Activated T-helper 17 cell treated with anti-CD3 and anti-CD28 coated beads, Interleukin-2, amount 50 U/mL, for 72 hours (primary cell): Measurements from ENCODE around the gene POU2F2. TPM values are rescaled to one million over a fixed set of nuclear protein-coding genes. Genes with fewer than 3 reads are reported as not detected.

Experiments used
- ATAC-seq: fragments of 150-1000 bp; cut with Tn5 transposase; replicated peaks from 2 replicates; pipeline ENCODE4 v1.10.0; 2021; ENCODE audit warnings: mild to moderate bottlenecking, moderate library complexity
- H3K27ac Mint-ChIP-seq: one replicate; pipeline ENCODE4 v1.8.0; 2022; ENCODE audit warnings: mixed read lengths
- H3K27me3 Mint-ChIP-seq: one replicate; pipeline ENCODE4 v1.8.0; 2022; ENCODE audit warnings: mixed read lengths
- H3K36me3 Mint-ChIP-seq: one replicate; pipeline ENCODE4 v1.8.0; 2022; ENCODE audit warnings: low read depth, mild to moderate bottlenecking, mixed read lengths
- H3K4me1 Mint-ChIP-seq: one replicate; pipeline ENCODE4 v1.8.0; 2022; ENCODE audit warnings: mixed read lengths
- H3K4me3 Mint-ChIP-seq: one replicate; pipeline ENCODE4 v1.8.0; 2022; ENCODE audit warnings: mild to moderate bottlenecking, mixed read lengths
- H3K9me3 Mint-ChIP-seq: one replicate; pipeline ENCODE4 v1.8.0; 2022; ENCODE audit warnings: mixed read lengths
- total RNA-seq, 2 donors: library from RNA; stranded (reverse); gene quantifications; one replicate each; pipeline ENCODE4 v1.2.3, GENCODE V29; 2022

Gene POU2F2
- total RNA-seq, 2 donors from 2014 or later = 33.1 to 95.9 TPM

- Mint-ChIP-seq H3K27ac (peak overlapping the region; percentile 31), H3K4me1 (peaks cover 37% of the 10 kb centered on the region), H3K36me3 (peaks cover 82% of the 10 kb centered on the region), H3K9me3 (no peaks in the 10 kb centered on the region), H3K4me3 (no peak overlapping the region), H3K27me3 (no peaks in the 10 kb centered on the region)
- ATAC-seq = peak; percentile 34
Observed at GRCh38 chr19:42092350-42092749, 39.9 kb downstream of the POU2F2 start.

GRCh38 chr19:42091742-42092141 is 40.5 kb downstream of the POU2F2 start:
- H3K27ac Mint-ChIP-seq = no peak overlapping the region
- no peak overlapping the region for H3K4me3 Mint-ChIP-seq
- peaks cover 37% of the 10 kb centered on the region for H3K4me1 Mint-ChIP-seq
- peaks cover 76% of the 10 kb centered on the region for H3K36me3 Mint-ChIP-seq
- H3K27me3 Mint-ChIP-seq = no peaks in the 10 kb centered on the region
- ATAC-seq = no peak
- no peaks in the 10 kb centered on the region for H3K9me3 Mint-ChIP-seq

GRCh38 chr19:42091300-42091699 is 40.9 kb downstream of the POU2F2 start:
- ATAC-seq = no peak
- Mint-ChIP-seq H3K4me3 (peak overlapping the region; percentile 18), H3K27ac (peak overlapping the region; percentile 70)

GRCh38 chr19:42090672-42091071 is 41.6 kb downstream of the POU2F2 start:
- peak; percentile 39 for ATAC-seq
- H3K9me3 Mint-ChIP-seq = no peaks in the 10 kb centered on the region
- no peaks in the 10 kb centered on the region for H3K27me3 Mint-ChIP-seq
- H3K36me3 Mint-ChIP-seq = peaks cover 66% of the 10 kb centered on the region
- peak overlapping the region; percentile 70 for H3K27ac Mint-ChIP-seq
- H3K4me3 Mint-ChIP-seq = peak overlapping the region; percentile 18
- peaks cover 37% of the 10 kb centered on the region for H3K4me1 Mint-ChIP-seq

More at GRCh38 chr19:42091300-42091699, 40.9 kb downstream of the POU2F2 start:
- Mint-ChIP-seq H3K4me1 (peaks cover 37% of the 10 kb centered on the region), H3K9me3 (no peaks in the 10 kb centered on the region), H3K27me3 (no peaks in the 10 kb centered on the region), H3K36me3 (peaks cover 71% of the 10 kb centered on the region)

- H3K27ac Mint-ChIP-seq = peak overlapping the region; percentile 70
- H3K9me3 Mint-ChIP-seq = no peaks in the 10 kb centered on the region
- H3K4me1 Mint-ChIP-seq = peaks cover 36% of the 10 kb centered on the region
- no peaks in the 10 kb centered on the region for H3K27me3 Mint-ChIP-seq
- peaks cover 56% of the 10 kb centered on the region for H3K36me3 Mint-ChIP-seq
- peak overlapping the region; percentile 13 for H3K4me3 Mint-ChIP-seq
- ATAC-seq = no peak
Observed at GRCh38 chr19:42089772-42090171, 42.5 kb downstream of the POU2F2 start.

GRCh38 chr19:42089191-42089750 is 43.0 kb downstream of the POU2F2 start:
- Mint-ChIP-seq H3K36me3 (peaks cover 51% of the 10 kb centered on the region), H3K4me1 (peaks cover 31% of the 10 kb centered on the region), H3K9me3 (no peaks in the 10 kb centered on the region), H3K4me3 (peak overlapping the region; percentile 13), H3K27ac (peak overlapping the region; percentile 81), H3K27me3 (no peaks in the 10 kb centered on the region)
- ATAC-seq = no peak

GRCh38 chr19:42088471-42089190 is 43.6 kb downstream of the POU2F2 start:
- peaks cover 45% of the 10 kb centered on the region for H3K36me3 Mint-ChIP-seq
- peak overlapping the region; percentile 41 for H3K4me3 Mint-ChIP-seq
- no peaks in the 10 kb centered on the region for H3K9me3 Mint-ChIP-seq
- H3K27ac Mint-ChIP-seq = peak overlapping the region; percentile 81
- H3K4me1 Mint-ChIP-seq = peaks cover 27% of the 10 kb centered on the region
- H3K27me3 Mint-ChIP-seq = no peaks in the 10 kb centered on the region
- no peak for ATAC-seq

- H3K9me3 Mint-ChIP-seq = no peaks in the 10 kb centered on the region
- peaks cover 23% of the 10 kb centered on the region for H3K4me1 Mint-ChIP-seq
- peak; percentile 18 for ATAC-seq
- H3K27ac Mint-ChIP-seq = peak overlapping the region; percentile 65
- H3K27me3 Mint-ChIP-seq = no peaks in the 10 kb centered on the region
- H3K4me3 Mint-ChIP-seq = no peak overlapping the region
- peaks cover 34% of the 10 kb centered on the region for H3K36me3 Mint-ChIP-seq
Observed at GRCh38 chr19:42086770-42087550, 45.3 kb downstream of the POU2F2 start.

- H3K9me3 Mint-ChIP-seq = no peaks in the 10 kb centered on the region
- no peak for ATAC-seq
- no peaks in the 10 kb centered on the region for H3K27me3 Mint-ChIP-seq
- H3K4me3 Mint-ChIP-seq = no peak overlapping the region
- H3K36me3 Mint-ChIP-seq = peaks cover 34% of the 10 kb centered on the region
- H3K27ac Mint-ChIP-seq = peak overlapping the region; percentile 63
- peaks cover 29% of the 10 kb centered on the region for H3K4me1 Mint-ChIP-seq
Observed at GRCh38 chr19:42086188-42086736, 46.0 kb downstream of the POU2F2 start.

GRCh38 chr19:42083537-42083936 is 48.7 kb downstream of the POU2F2 start:
- ATAC-seq = no peak
- no peaks in the 10 kb centered on the region for H3K9me3 Mint-ChIP-seq
- peaks cover 31% of the 10 kb centered on the region for H3K36me3 Mint-ChIP-seq
- H3K4me3 Mint-ChIP-seq = no peak overlapping the region
- peaks cover 8% of the 10 kb centered on the region for H3K4me1 Mint-ChIP-seq
- H3K27ac Mint-ChIP-seq = peak overlapping the region; percentile 50
- no peaks in the 10 kb centered on the region for H3K27me3 Mint-ChIP-seq

GRCh38 chr19:42081584-42082203 is 50.6 kb downstream of the POU2F2 start:
- Mint-ChIP-seq H3K4me1 (peaks cover 24% of the 10 kb centered on the region), H3K27ac (peak overlapping the region; percentile 80), H3K27me3 (no peaks in the 10 kb centered on the region), H3K36me3 (peaks cover 46% of the 10 kb centered on the region), H3K9me3 (no peaks in the 10 kb centered on the region), H3K4me3 (no peak overlapping the region)
- ATAC-seq = peak; percentile 51

GRCh38 chr19:42080764-42081375 is 51.4 kb downstream of the POU2F2 start:
- Mint-ChIP-seq H3K9me3 (no peaks in the 10 kb centered on the region), H3K27ac (no peak overlapping the region), H3K36me3 (peaks cover 51% of the 10 kb centered on the region), H3K4me1 (peaks cover 27% of the 10 kb centered on the region), H3K4me3 (no peak overlapping the region), H3K27me3 (no peaks in the 10 kb centered on the region)
- ATAC-seq = no peak

GRCh38 chr19:42079886-42080763 is 52.1 kb downstream of the POU2F2 start:
- H3K36me3 Mint-ChIP-seq = peaks cover 57% of the 10 kb centered on the region
- H3K4me3 Mint-ChIP-seq = no peak overlapping the region
- ATAC-seq = no peak
- peaks cover 31% of the 10 kb centered on the region for H3K4me1 Mint-ChIP-seq
- H3K27ac Mint-ChIP-seq = no peak overlapping the region
- H3K27me3 Mint-ChIP-seq = no peaks in the 10 kb centered on the region
- H3K9me3 Mint-ChIP-seq = peaks cover 5% of the 10 kb centered on the region
